Umbilical cord (tissue), 2 donors: ENCODE data around the gene SLC39A8. TPM values are rescaled to one million over a fixed set of nuclear protein-coding genes. Genes with fewer than 3 reads are reported as not detected.
A peak's percentile ranks its signal among the peaks of the same experiment; 100 is the strongest.
"Not testable (repeated sequence)": the region's sequence is repeated elsewhere in the genome, so short reads cannot be mapped to it uniquely, and the experiment has no call there.

Experiments
- DNase-seq: peaks from one replicate; pipeline ENCODE4 v3.0.0-alpha.2; 2015; ENCODE audit warnings: low spot score
- total RNA-seq: library from RNA; depleted of rRNA; stranded (reverse); fragments of >200 nt; gene quantifications from one replicate; pipeline ENCODE4 v1.2.3, GENCODE V29; 2014; ENCODE audit warnings: low replicate concordance; ENCODE audit not compliant: insufficient read depth

SLC39A8 gene
- total RNA-seq, 1 donor from 2014 or later: 2.6 TPM

DNA sequence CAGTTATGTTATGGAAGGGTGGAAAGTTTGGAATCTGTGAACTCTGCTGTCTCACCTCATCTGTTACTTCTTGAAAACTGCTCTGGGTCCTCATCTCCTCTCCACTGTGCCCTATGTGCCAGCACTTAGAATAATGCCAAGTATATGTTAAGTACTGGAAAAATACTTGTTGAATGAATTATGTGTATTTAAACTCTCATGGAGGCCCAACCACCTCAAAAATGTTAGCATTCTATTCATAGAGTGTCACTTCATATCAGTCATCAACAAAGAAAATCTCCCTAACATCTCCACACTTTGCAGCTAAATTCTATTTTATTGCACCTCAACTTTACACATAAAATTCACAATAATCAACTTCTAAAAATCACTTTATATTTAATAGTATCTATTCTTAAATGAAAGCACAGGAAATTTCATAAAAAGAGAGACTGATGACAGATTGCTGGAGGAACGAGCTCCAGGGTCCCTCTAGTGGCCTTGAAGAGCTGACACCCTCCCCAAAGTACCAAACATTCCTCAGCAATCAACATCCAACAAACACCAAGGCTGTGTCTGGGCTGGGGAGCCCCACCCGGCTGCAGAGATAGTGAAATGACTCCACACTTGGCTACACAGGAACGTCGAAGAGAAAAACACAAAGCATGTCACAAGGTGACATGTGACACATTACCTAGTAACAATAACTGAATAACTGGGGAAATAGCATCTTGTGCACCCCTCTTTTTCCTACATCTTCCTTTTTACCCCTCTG lies 45.8 kb downstream of the SLC39A8 start:
- DNase-seq: peak; percentile 49

- no peak for DNase-seq
Measured at GRCh38 chr4:102298716-102299115, 46.6 kb downstream of the SLC39A8 start.

GRCh38 chr4:102295153-102295862 lies 50.0 kb downstream of the SLC39A8 start:
- no peak for DNase-seq

- no peak for DNase-seq
Measured at GRCh38 chr4:102288497-102288896, 56.8 kb downstream of the SLC39A8 start.

DNA sequence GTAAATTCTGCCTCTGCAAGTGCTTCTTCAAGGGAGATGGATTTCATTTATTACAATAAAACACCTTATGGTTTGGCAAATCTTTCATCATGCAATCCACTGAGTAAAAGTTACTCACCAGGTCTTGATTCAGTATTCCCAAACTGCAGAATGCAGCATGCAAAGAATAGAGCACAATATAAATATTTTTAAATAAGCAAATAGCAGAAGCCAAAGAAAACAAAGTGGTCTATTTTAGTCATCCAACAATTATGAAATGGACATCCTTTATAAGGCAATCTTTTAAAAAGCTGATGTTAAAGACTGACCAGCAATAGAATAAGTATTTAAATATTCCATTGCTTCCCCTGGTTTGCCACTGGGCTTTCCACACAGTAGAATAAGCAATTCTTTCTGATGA lies 59.5 kb downstream of the SLC39A8 start:
- DNase-seq: no peak

DNA sequence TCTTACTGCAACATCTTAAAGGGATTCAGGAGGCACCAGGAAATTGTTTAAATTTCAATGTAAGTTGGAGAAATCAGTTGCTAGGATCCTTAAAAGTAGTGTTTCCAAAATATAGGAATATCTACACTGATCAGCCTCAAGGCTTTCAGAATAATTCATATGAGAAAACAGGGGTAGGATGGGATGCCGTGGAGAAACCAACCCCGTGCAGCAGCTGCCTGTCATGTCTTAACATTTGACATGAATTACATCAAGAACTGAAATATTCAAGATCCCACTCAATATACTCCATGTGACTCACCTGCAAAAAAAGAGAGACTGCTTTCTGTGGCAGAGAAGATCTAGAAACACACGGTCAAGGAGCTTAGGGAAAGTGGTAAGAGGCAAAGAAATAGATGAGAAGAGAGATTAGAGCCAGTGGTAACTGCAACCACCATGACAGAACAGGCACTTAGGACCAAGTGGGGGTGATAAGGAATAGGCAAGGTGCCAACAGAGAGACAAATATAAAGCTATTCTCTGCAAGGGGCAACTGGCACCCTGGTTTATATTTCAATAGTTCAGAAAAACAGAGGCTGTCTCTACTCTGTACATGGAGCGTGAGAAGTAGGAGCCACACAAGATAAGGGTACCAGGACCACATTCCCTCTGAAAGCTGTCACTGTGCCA lies 64.0 kb downstream of the SLC39A8 start:
- no peak for DNase-seq

DNA sequence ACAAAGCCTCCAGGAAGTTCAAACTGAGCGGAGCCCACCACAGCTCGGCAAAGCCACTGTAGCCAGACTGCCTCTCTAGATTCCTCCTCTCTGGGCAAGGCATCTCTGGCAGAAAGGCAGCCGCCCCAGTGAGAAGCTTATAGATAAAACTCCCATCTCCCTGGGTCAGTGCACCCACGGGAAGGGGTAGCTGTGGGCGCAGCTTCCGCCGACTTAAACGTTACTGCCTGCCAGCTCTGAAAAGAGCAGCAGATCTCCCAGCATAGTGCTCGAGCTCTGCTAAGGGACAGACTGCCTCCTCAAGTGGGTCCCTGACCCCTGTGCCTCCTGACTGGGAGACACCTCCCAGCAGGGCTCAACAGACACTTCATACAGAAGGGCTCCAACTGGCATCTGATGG lies 72.0 kb downstream of the SLC39A8 start:
- not testable (repeated sequence) for DNase-seq

DNA sequence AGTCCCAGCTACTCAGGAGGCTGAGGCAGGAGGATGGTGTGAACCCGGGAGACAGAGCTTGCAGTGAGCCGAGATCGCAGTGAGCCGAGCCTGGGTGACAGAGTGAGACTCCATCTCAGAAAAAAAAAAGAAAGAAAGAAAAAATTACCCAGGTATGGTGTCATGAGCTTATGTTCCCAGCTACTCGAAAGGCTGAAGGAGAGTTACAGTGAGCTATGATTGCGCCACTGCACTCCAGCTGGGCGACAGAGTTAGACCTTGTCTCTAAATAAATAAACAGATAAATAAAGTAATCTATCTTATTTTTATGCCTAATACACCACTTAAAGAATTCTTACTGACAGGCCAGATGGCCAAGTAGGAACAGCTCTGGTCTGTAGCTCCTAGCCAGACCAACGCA lies 73.0 kb downstream of the SLC39A8 start:
- no peak for DNase-seq

GRCh38 chr4:102268355-102268754 lies 76.9 kb downstream of the SLC39A8 start:
- no peak for DNase-seq

DNA sequence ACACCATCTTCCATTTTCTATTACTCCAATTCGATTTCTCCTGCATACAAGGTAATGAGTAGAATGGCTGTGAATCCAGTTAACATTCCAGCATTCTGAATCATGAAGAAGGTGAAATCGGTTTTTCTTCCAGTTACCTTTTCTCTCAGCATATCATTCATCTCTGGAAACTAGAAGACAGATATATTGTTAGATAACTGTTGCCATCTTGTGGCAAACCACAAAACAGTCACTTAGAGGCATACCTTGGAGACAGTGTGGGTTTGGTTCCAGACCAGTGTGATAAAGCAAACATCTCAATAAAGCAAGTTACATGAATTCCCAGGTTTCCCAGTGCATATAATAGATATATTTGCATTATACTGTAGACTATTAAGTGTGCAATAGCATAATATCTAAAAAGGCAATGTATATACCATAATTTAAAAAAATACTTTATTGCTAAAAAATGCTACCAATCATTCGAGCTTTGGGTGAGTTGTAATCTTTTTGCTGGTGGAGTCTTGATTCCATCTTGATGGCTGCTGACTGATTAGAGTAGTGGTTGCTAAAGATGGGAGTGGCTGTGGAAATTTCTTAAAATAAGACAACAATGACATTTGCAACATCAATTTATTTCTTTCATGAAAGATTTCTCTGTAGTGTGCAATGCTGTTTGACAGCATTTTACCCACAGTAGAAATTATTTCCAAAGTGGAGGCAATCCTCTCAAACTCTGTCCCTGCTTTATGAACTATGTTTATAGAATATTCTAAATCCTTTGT lies 82.1 kb downstream of the SLC39A8 start:
- peak; percentile 55 for DNase-seq

- no peak for DNase-seq
Measured at GRCh38 chr4:102259702-102260101, 85.6 kb downstream of the SLC39A8 start.

DNA sequence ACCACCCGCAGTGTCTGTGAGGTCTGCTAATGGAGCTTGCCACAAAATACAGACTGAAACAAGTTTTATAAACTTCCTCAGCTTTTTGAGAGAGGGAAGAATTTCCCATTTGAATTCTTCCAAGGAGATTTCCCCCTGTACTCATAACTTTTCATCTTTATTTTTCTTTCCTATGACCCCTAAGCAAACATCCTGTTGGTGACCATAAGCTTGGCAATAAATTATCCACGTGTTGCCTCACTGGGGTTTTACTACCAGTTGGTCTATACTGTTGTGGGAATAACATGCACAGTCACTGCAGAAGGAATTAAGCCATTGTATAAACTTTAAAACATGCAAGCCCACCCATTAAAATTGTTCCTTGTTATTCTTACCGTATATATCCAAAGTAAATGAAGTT lies 86.2 kb downstream of the SLC39A8 start:
- DNase-seq: no peak

DNA sequence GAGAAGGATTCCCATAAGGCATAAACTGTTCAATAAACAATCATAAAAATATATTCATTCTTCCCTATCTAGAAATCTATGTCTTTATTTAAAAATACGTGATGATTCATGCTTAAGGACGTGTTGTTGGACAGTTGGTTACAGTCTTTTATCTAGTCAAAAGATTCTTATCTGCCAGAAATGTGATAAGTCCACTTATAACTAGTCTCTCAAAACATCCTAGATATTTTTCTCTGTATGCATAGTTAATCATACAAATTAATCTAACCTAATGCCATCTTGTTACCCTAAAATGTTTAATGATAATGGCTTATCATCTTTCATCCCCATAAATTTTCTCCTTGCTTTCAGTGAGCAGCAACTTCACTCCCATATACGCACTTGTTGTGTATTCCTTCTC lies 89.0 kb downstream of the SLC39A8 start:
- no peak for DNase-seq

DNA sequence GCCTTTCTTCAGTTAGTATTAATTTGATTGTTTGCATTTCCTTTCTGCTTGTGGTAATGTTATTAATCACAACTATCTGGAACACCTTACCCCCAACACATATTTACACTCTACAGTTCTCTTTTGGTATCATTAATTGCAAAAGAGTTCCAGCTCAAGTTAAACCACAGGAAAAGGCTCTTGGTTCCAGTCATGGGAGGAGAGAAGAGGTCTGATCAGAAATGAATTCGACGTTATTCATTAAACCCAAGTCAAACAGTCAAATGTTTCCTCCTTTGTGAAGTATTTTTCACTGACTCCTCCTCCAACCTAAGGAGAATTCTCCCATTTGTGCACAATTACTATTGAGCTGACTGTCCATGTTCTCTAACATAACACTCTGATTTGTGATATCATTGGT lies 91.4 kb downstream of the SLC39A8 start:
- no peak for DNase-seq

DNA sequence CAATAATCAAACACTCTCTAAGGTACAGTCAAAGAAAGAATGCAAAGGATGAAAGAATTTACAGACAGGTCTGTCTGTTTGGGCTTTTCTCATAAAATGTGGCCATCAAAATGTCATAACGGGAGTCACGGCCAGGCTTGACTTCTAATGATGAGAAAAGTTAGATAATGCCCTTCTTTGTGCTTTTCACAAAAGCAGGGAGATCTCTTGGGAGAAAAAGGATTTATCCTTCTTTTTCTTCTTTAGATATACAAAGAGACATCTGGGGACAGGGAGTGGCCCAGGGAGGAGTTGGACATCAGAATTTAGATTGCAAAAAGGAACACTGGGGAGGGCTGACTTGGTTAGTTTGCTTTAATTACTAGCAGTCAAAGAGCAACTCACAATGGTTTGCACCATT lies 93.1 kb downstream of the SLC39A8 start:
- DNase-seq: no peak

DNA sequence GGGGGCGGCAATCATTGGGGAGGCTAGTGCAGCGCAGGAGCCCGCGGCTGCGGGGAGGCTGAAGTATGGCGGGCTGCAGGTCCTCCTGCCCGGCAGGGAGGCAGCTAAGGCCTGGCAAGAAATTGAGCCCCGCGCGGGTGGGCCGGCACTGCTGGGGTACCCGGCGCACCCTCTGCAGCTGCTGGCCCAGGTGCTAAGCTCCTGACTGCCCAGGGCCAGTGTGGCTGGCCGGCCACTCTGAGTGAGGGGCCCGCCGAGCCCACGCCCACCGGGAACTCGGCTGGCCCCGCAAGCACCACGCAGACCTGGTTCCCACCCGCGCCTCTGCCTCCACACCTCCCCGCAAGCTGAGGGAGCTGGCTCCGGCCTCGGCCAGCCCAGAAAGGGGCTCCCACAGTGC lies 94.9 kb downstream of the SLC39A8 start:
- no peak for DNase-seq

DNA sequence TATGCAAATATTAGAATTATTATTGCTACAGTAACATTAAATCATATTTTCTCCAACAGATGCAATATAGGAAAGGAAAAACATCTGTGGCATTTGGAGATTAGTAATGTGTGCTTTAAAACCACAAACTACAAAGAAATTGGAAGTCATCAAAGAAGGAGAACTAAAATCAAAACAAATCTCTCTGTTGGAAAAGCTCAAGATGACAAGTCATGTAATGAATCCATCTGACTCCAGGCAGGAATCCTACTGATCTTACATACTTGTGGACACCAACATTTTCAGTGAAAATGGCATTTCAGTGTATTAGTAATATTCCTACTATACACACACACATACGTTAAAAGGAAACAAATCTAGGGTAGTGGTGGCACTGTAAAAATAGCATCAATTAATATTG lies 98.2 kb downstream of the SLC39A8 start:
- DNase-seq: peak; percentile 1

DNA sequence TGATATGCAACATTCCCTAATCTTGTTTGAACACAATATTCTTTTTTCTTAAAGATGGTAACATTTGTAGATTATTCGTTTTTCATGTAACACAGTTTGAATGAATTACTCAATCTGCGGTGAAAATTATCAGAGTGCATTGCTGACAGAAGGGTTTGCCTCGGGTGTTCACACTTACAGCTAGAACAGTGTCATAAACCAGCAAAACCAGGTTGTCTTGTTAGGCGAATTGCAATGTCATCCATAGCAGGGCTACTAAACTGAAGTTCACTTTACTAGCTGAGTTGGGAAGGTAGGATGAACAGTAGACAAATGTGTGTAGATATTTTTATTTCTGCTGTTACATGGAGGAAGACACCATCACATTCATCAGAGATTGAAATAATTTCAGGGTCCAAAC lies 98.9 kb downstream of the SLC39A8 start:
- DNase-seq: peak; percentile 9

- DNase-seq: no peak
Measured at GRCh38 chr4:102244878-102245535, 100.3 kb downstream of the SLC39A8 start.

GRCh38 chr4:102243296-102243695 lies 102.0 kb downstream of the SLC39A8 start:
- not testable (repeated sequence) for DNase-seq

DNA sequence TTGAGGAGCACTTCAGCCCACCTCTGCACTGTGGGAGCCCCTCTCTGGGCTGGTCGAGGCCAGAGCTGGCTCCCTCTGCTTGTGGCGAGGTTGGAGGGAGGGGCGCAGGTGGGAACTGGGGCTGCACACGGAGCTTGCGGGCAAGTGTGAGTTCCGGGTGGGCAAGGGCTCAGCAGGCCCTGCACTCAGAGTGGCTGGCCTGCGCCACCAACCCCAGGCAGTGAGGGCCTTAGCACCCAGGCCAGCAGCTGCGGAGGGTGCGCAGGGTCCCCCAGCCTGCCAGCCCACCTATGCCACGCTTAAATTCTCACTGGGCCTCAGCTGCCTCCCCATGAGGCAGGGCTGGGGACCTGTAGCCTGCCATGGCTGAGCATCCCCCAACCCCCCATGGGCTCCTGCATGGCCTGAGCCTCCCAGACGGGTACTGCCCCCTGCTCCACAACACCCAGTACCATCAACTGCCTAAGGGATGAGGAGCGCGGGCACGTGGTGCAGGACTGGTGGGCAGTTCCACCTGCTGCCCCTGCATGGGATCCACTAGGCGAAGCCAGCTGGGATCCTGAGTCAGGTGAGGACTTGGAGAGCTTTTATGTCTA lies 110.9 kb downstream of the SLC39A8 start:
- no peak for DNase-seq
